Mammary epithelial cell (primary cell): ENCODE data around the gene VASN.

ENCODE experiments used
- CTCF ChIP-seq, 2 donors: IDR thresholded peaks in 1 of 2; conservative IDR thresholded peaks in 1 of 2; 2 replicates each; pipeline ENCODE4 v1.5.1; 2011 to 2012; ENCODE audit warnings: inconsistent platforms in 2 of 2, low read length in 2 of 2, mild to moderate bottlenecking in 2 of 2, control low read depth in 1 of 2, low read depth in 1 of 2; ENCODE audit not compliant: insufficient read depth in 1 of 2; ENCODE audit errors: extremely low read depth in 1 of 2
- EZH2 ChIP-seq: IDR thresholded peaks from 2 replicates; pipeline ENCODE4 v1.6.1; 2012; ENCODE audit warnings: low read length, inconsistent platforms, borderline replicate concordance

- no peak for TF ChIP-seq CTCF (conservative IDR thresholded peaks at IDR 0.05 in 1 of 2, IDR thresholded peaks at IDR 0.05 in 1 of 2; ENCODE audit: extremely low read depth in 1 of 2, insufficient read depth in 1 of 2, low read depth in 1 of 2, low read length in 2 of 2)
- TF ChIP-seq EZH2: no peak
These were observed 36.1 kb downstream of the VASN start for GRCh38 chr16:4407543-4408322.
